Epithelial cell of esophagus (primary cell): ENCODE results near the gene CTRL.

Experiments used
- DNase-seq: peaks from one replicate; pipeline ENCODE4 v3.0.0; 2010; ENCODE audit warnings: low read depth
- H3K4me3 ChIP-seq: 2 replicates; pipeline ENCODE4 v1.5.1; 2011; ENCODE audit warnings: mild to moderate bottlenecking, low read length, control low read depth
- TF ChIP-seq, protein P1 (sequence below): IDR thresholded peaks from 2 replicates; pipeline ENCODE4 v1.5.1; 2011; ENCODE audit warnings: low read depth, mild to moderate bottlenecking, low read length, control low read depth, inconsistent platforms; ENCODE audit not compliant: insufficient read depth; ENCODE audit errors: missing control alignments

The CTRL gene

DNA sequence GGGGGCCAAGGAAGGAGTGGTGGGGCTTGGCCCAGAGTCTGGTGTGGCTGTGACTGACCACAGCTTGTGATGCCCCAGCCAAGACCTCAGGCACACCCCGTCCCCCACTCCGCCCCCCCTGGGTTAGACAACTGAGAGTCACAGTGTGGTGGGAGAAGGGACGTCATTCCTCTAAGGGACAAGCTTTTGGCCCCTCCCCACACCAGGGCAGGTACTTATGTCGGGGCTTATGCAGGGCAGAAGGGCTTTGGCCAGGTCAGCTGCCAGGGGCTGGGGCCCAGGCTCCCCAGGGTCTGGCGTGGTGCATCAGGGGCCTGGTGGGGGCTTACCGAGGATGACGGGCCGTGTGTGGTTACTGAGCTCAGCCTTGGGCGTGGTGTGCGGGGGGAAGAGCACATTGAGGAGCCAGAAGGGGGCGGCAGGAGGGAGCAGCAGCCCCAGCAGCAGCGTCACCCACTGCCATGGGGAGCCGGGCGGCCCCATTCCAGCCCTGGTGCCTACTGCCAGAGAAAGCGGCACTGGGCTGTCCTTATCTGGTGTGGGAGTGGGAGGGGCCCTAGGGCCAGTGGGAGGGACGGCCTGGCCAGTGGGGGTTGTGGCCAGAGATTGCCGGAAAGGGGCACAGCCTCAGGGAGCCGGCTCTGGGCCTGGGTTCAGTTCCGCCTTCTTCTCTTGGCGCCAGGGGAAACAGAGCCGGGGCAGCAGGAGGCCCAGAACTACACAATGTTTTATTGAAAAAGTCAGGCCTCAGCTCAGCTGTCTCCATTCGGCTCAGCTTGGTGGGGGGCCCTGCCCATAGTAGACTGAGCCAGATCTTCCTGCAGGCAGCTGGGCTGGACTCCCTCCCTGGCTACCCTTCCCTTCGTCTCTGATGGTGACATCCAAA is 12.2 kb upstream of the CTRL start, which contains the start of gene LCAT:
TSS of gene LCAT (minus strand) at position 502 of the 886 bp plus-strand sequence. CDS start at position 483, 19 bp downstream.
- no peak for DNase-seq
- H3K4me3 ChIP-seq = no peak within 1 kb of the TSS
- TF ChIP-seq, protein P1, sequence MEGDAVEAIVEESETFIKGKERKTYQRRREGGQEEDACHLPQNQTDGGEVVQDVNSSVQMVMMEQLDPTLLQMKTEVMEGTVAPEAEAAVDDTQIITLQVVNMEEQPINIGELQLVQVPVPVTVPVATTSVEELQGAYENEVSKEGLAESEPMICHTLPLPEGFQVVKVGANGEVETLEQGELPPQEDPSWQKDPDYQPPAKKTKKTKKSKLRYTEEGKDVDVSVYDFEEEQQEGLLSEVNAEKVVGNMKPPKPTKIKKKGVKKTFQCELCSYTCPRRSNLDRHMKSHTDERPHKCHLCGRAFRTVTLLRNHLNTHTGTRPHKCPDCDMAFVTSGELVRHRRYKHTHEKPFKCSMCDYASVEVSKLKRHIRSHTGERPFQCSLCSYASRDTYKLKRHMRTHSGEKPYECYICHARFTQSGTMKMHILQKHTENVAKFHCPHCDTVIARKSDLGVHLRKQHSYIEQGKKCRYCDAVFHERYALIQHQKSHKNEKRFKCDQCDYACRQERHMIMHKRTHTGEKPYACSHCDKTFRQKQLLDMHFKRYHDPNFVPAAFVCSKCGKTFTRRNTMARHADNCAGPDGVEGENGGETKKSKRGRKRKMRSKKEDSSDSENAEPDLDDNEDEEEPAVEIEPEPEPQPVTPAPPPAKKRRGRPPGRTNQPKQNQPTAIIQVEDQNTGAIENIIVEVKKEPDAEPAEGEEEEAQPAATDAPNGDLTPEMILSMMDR = no peak

DNA sequence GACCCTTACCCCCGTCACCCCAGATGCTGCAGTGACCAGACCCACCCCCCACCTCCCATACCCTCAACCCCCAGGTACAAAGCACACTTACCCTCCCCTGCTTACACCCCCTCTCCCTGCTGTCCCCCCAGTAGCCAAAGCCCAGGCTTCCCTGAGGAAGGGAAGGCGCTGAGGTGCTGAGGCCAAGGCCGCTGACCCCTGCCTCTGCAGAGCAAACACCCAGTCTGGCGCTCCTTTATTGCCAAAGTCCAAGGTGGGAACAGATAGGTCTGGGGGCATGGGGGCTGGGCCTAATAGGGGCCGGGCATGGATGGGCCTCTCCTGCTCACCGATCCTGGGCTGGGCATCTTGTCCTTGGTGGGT is 11.6 kb upstream of the CTRL start:
- H3K4me3 ChIP-seq = no peak overlapping the region
- no peak for DNase-seq
- TF ChIP-seq, protein P1 = no peak

DNA sequence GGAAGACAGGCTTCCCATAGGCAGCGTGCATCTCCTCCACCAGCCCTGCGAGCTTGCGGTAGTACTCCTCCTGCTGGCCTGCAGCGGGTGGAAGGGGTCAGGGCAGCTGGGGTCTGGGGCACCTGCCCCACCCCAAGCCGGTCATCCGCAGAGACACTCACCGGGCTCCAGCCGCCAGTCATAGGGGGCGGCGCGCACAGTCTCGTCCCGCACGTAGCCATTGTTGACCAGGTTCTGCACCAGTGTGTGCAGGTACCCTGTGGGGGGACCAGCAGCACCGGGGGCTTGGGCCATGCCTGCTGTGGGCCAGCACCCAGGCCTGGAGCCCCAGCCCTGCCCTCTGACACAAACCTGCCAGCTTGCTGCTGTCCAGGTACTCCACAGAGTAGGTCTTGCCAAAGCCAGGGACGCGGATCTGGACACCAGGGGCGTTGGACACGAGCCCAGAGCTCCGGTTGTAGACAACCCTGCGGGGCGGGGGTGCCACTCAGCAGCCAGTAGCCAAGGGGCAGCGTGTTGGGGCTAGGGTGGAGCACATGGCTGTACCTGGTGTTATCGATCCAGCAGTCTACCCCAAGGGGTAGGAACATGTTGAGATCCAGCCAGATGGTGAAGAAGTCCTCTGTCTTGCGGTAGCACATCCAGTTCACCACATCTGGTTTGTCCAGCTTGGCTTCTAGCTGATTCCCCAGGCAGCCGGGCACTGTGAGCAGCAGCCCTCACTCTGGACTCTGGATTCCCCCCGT is 11.0 kb upstream of the CTRL start:
- H3K4me3 ChIP-seq = no peak overlapping the region
- no peak for DNase-seq
- TF ChIP-seq, protein P1 = no peak

- peak; percentile 50 for DNase-seq
- TF ChIP-seq, protein P1 = peak; percentile 75
- H3K4me3 ChIP-seq = no peak overlapping the region
These were observed 10.5 kb upstream of the CTRL start for GRCh38 chr16:67942200-67942509.

DNA sequence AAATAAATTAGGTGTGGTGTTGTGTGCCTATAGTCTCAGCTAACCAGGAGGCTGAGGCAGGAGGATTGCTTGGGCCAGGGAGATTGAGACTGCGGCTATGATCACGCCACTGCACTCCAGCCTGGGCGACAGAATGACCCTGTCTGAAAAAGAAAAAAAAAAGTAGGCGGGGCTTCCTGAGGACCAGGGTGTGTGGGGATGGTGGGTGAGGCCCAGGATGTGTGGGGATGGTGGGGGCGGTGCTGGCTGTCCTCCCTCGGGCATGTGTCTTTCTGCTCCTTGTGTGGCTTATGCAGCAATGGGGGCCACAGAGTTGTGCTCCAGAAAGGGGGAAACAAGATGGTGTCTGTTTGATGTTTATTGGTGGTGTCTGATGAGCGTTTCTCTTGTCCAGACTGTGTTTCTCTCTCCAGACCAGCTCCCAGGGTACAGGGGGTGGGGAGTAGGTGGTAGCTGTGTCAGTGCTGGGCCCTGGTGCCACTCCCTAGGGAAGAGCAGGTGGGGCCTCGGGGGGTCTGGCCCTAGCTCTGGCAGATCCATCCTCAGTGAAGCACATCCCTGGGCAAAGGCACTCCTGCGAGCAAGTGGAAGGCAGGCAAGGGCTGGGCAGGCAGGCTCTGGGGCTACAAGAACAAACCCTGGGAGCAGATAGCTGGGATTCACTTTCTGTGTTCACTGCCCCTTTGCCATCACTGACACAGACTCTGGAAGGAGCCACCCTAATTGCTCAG is 10.0 kb upstream of the CTRL start:
- TF ChIP-seq, protein P1 = no peak

DNA sequence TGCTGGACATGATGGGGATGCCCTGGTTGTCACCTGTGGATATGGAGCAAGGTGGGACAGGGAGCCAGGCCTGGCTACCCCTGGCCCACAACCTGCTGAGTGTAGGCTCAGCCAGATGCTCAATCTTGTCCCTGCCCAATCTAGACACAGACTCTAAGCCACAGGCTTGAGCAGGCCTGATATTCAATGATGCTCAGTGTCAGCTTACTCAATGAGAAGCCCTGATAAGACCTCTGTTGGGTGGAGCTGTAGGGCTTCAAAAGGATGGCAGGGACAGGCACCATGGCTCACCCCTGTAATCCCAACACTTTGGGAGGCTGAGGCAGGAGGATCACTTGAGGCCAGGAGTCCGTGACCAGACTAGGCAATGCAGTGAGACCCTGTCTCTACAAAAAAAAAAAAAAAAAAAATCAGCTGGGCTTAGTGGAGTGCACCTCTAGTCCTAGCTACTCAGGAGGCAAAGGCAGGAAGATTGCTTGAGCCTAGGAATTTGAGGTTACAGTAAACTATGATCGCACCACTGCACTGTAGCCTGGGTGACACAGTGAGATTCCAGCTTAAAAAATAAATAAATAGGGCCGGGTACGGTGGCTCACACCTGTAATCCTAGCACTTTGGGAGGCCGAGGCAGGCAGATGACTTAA is 8.9 kb upstream of the CTRL start:
- TF ChIP-seq, protein P1 = no peak
- DNase-seq = no peak
- H3K4me3 ChIP-seq = no peak overlapping the region

More for the DNA sequence above, 10.0 kb upstream of the CTRL start:
- H3K4me3 ChIP-seq = no peak overlapping the region
- no peak for DNase-seq
